ENCODE results near the gene TRIP4. TPM values are rescaled to one million over a fixed set of nuclear protein-coding genes. Genes with fewer than 3 reads are reported as not detected.

Gene TRIP4
- total and polyA plus RNA-seq, 9 of the 15 experiments (the other 6 are each of a cell fraction or from before 2014, with no cell fraction given), result 7.6 to 23.3 (median 16.7) TPM

DNA sequence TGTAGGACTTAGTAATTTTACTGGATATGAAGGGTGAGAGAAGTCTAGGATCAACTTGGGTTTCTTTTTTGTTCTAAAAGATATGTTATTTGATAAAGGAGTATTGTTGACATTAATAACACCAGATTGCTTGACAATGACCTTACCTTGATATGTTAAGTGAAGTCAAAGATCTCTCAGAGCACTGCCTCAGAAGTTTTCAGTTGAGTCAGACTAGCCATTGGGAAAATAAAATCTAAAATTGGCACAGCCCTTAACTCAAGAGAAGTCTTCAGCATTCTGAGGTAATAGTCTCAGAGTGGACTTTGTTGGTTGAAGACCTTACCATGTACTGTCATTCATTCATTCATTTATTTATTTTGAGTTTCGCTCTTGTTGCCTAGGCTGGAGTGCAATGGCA lies 50.3 kb downstream of the TRIP4 start:
- no TSS peak for BruUV-seq (replicated peaks)
- ATAC-seq (no peak), FAIRE-seq (no peak), DNase-seq (ENCODE audit: extremely low read depth in 1 of 4, low spot score in 3 of 4) (no peak)
- in situ Hi-C loops (cut with MboI), result no loop called here
- Histone ChIP-seq H3K9me3 (replicated peaks; ENCODE audit: control insufficient read depth, insufficient read depth, low read depth, low read length) (no peaks in the 10 kb centered on the region), H3K27ac (ENCODE audit: extremely low read depth, low read depth, low read length) (no peak overlapping the region), H2AFZ (ENCODE audit: low read depth, low read length) (no peak overlapping the region), H3K27me3 (ENCODE audit: control insufficient read depth in 2 of 2, insufficient read depth in 2 of 2, low read length in 2 of 2) (no peaks in the 10 kb centered on the region), H3K36me3 (ENCODE audit: control insufficient read depth, insufficient read depth, low read length) (no peaks in the 10 kb centered on the region), H3K79me2 (ENCODE audit: control insufficient read depth, insufficient read depth, low read length) (no peaks in the 10 kb centered on the region), H3K4me2 (ENCODE audit: insufficient read depth, low read length) (no peak overlapping the region), H3K9me1 (ENCODE audit: control insufficient read depth, insufficient read depth, low read length) (no peaks in the 10 kb centered on the region), H4K20me1 (replicated peaks; ENCODE audit: control insufficient read depth, insufficient read depth, low read length) (peaks cover 5% of the 10 kb centered on the region; the same call in 1 of the 2 replicates), H3K4me3 (no peak overlapping the region), H3K9ac (ENCODE audit: insufficient read depth in 1 of 2, low read depth in 2 of 2, low read length in 2 of 2) (no peak overlapping the region), H3K4me1 (replicated peaks in 1 of 2; ENCODE audit: control insufficient read depth in 2 of 2, insufficient read depth in 2 of 2, low read length in 2 of 2) (peaks cover 4 to 14% of the 10 kb centered on the region in 2 experiments; a peak in 4 of 5 replicates)
- 100% methylated on average over 1 of the region's 1 CpG for WGBS (ENCODE audit: insufficient coverage, low coverage, missing lambda C conversion rate)
- ChIA-PET POLR2A (interaction anchor here (1.4 to 1.5 kb wide), 2 partner anchors 20 to 275 kb away, joined by 3 read pairs; partner anchors contain the start of gene PPIB), CTCF (ENCODE audit: low intra/inter-chr PET ratio) (no interaction called here)
- intact Hi-C loops (cut with micrococcal nuclease), result loop anchor here (2.0 to 10.0 kb wide), 2 partner anchors 23 to 127 kb away; partner anchors contain the start of gene ZNF609
- TF ChIP-seq, protein P1, sequence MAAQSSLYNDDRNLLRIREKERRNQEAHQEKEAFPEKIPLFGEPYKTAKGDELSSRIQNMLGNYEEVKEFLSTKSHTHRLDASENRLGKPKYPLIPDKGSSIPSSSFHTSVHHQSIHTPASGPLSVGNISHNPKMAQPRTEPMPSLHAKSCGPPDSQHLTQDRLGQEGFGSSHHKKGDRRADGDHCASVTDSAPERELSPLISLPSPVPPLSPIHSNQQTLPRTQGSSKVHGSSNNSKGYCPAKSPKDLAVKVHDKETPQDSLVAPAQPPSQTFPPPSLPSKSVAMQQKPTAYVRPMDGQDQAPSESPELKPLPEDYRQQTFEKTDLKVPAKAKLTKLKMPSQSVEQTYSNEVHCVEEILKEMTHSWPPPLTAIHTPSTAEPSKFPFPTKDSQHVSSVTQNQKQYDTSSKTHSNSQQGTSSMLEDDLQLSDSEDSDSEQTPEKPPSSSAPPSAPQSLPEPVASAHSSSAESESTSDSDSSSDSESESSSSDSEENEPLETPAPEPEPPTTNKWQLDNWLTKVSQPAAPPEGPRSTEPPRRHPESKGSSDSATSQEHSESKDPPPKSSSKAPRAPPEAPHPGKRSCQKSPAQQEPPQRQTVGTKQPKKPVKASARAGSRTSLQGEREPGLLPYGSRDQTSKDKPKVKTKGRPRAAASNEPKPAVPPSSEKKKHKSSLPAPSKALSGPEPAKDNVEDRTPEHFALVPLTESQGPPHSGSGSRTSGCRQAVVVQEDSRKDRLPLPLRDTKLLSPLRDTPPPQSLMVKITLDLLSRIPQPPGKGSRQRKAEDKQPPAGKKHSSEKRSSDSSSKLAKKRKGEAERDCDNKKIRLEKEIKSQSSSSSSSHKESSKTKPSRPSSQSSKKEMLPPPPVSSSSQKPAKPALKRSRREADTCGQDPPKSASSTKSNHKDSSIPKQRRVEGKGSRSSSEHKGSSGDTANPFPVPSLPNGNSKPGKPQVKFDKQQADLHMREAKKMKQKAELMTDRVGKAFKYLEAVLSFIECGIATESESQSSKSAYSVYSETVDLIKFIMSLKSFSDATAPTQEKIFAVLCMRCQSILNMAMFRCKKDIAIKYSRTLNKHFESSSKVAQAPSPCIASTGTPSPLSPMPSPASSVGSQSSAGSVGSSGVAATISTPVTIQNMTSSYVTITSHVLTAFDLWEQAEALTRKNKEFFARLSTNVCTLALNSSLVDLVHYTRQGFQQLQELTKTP (IDR thresholded peaks at IDR 0.05; ENCODE audit: low read depth in 1 of 2, partially characterized antibody in 2 of 2), result no peak
- TF ChIP-seq TEAD1 (CRISPR knock-in tag; IDR thresholded peaks at IDR 0.05) (no peak), CBX3 (IDR thresholded peaks at IDR 0.05; ENCODE audit: borderline replicate concordance in 1 of 2, low read length in 2 of 2) (no peak), NEUROD1 (IDR thresholded peaks at IDR 0.05; ENCODE audit: borderline replicate concordance, low read depth, low read length, partially characterized antibody) (no peak), ELF1 (tag; IDR thresholded peaks at IDR 0.05) (no peak), SIN3A (IDR thresholded peaks at IDR 0.05; ENCODE audit: borderline replicate concordance in 2 of 2, control insufficient read depth in 1 of 2, low read depth in 2 of 2, low read length in 2 of 2) (no peak), HDAC2 (IDR thresholded peaks at IDR 0.05) (no peak), SUPT5H (IDR thresholded peaks at IDR 0.05) (no peak), NBN (IDR thresholded peaks at IDR 0.05; ENCODE audit: low read depth) (no peak), MYBL2 (IDR thresholded peaks at IDR 0.05; ENCODE audit: low read depth) (no peak), MYBL2 (CRISPR knock-in tag; IDR thresholded peaks at IDR 0.05; ENCODE audit: borderline replicate concordance) (no peak)
- TF ChIP-seq, protein P2, sequence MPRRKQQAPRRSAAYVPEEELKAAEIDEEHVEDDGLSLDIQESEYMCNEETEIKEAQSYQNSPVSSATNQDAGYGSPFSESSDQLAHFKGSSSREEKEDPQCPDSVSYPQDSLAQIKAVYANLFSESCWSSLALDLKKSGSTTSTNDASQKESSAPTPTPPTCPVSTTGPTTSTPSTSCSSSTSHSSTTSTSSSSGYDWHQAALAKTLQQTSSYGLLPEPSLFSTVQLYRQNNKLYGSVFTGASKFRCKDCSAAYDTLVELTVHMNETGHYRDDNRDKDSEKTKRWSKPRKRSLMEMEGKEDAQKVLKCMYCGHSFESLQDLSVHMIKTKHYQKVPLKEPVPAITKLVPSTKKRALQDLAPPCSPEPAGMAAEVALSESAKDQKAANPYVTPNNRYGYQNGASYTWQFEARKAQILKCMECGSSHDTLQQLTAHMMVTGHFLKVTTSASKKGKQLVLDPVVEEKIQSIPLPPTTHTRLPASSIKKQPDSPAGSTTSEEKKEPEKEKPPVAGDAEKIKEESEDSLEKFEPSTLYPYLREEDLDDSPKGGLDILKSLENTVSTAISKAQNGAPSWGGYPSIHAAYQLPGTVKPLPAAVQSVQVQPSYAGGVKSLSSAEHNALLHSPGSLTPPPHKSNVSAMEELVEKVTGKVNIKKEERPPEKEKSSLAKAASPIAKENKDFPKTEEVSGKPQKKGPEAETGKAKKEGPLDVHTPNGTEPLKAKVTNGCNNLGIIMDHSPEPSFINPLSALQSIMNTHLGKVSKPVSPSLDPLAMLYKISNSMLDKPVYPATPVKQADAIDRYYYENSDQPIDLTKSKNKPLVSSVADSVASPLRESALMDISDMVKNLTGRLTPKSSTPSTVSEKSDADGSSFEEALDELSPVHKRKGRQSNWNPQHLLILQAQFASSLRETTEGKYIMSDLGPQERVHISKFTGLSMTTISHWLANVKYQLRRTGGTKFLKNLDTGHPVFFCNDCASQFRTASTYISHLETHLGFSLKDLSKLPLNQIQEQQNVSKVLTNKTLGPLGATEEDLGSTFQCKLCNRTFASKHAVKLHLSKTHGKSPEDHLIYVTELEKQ (CRISPR knock-in tag; IDR thresholded peaks at IDR 0.05), result no peak
- TF ChIP-seq, protein P3, sequence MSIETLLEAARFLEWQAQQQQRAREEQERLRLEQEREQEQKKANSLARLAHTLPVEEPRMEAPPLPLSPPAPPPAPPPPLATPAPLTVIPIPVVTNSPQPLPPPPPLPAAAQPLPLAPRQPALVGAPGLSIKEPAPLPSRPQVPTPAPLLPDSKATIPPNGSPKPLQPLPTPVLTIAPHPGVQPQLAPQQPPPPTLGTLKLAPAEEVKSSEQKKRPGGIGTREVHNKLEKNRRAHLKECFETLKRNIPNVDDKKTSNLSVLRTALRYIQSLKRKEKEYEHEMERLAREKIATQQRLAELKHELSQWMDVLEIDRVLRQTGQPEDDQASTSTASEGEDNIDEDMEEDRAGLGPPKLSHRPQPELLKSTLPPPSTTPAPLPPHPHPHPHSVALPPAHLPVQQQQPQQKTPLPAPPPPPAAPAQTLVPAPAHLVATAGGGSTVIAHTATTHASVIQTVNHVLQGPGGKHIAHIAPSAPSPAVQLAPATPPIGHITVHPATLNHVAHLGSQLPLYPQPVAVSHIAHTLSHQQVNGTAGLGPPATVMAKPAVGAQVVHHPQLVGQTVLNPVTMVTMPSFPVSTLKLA (conservative IDR thresholded peaks at IDR 0.05), result no peak

Measured in K562 (cell line).